GM10248 (cell line): ENCODE data around the gene CDC42BPG.

Source experiments
- CTCF ChIA-PET: fragments of 300-600 bp; sonication (Branson Sonifier 250); formaldehyde crosslinking; extraction: SDS; loops from one replicate; lab custom pipeline; 2021; ENCODE audit warnings: antibody characterized with exemption; lab: Yijun Ruan, JAX
- POLR2A ChIA-PET: fragments of 350-650 bp; sonication (Branson Sonifier 250); formaldehyde crosslinking; extraction: SDS; loops from one replicate; lab custom pipeline; 2020; ENCODE audit warnings: antibody characterized with exemption; lab: Yijun Ruan, JAX
- DNase-seq: peaks from one replicate; pipeline ENCODE4 v3.0.0; 2012; ENCODE audit errors: extremely low spot score
- CTCF ChIP-seq: IDR thresholded peaks from 2 replicates; pipeline ENCODE4 v1.5.1; 2012; ENCODE audit warnings: mild to moderate bottlenecking, low read depth; ENCODE audit errors: extremely low read depth, missing control alignments, control extremely low read depth

CDC42BPG gene

GRCh38 chr11:64834723-64835615 is 9.5 kb downstream of the CDC42BPG start:
- DNase-seq = no peak
- TF ChIP-seq CTCF = no peak
- POLR2A ChIA-PET = interaction anchor here (0.5 kb wide), 1 partner anchor 309 kb away, joined by 4 read pairs; no protein-coding TSS in a partner anchor
- CTCF ChIA-PET = interaction anchor here (1.4 to 9.6 kb wide), 4 partner anchors 9 to 60 kb away, joined by 5 to 54 read pairs (median 8); partner anchors contain the start of gene CDC42BPG

GRCh38 chr11:64834031-64834722 is 10.3 kb downstream of the CDC42BPG start:
- TF ChIP-seq CTCF = no peak
- CTCF ChIA-PET = interaction anchor here (1.4 to 9.6 kb wide), 3 partner anchors 10 to 60 kb away, joined by 6 to 54 read pairs (median 9); partner anchors contain the start of gene CDC42BPG
- POLR2A ChIA-PET = interaction anchor here (0.5 kb wide), 1 partner anchor 309 kb away, joined by 4 read pairs; no protein-coding TSS in a partner anchor
- no peak for DNase-seq

- no peak for DNase-seq
- ChIA-PET POLR2A (no interaction called here), CTCF (interaction anchor here (1.4 to 9.6 kb wide), 3 partner anchors 11 to 60 kb away, joined by 6 to 54 read pairs (median 9); partner anchors contain the start of gene CDC42BPG)
- no peak for TF ChIP-seq CTCF
These were observed 10.9 kb downstream of the CDC42BPG start for GRCh38 chr11:64833509-64833908.

GRCh38 chr11:64833198-64833502 is 11.3 kb downstream of the CDC42BPG start:
- no peak for DNase-seq
- no peak for TF ChIP-seq CTCF
- CTCF ChIA-PET = interaction anchor here (9.6 kb wide), 1 partner anchor 14 kb away, joined by 54 read pairs; no protein-coding TSS in a partner anchor
- POLR2A ChIA-PET = no interaction called here

- no peak for TF ChIP-seq CTCF
- no peak for DNase-seq
- POLR2A ChIA-PET = no interaction called here
- CTCF ChIA-PET = interaction anchor here (9.6 kb wide), 1 partner anchor 14 kb away, joined by 54 read pairs; no protein-coding TSS in a partner anchor
These were observed 11.8 kb downstream of the CDC42BPG start for GRCh38 chr11:64832467-64833197.
